NCI-H2196 treated with DMSO at 0.1 percent for 48 hours (cell line): ENCODE results near the gene MACROD2.

Source experiments
- DNase-seq: peaks from one replicate; lab custom pipeline; 2025; ENCODE audit not compliant: unreplicated experiment; lab: John Stamatoyannopoulos, UW

MACROD2 gene

GRCh38 chr20:14401479-14402138 is 406.3 kb downstream of the MACROD2 start:
- no peak for DNase-seq

- DNase-seq = no peak
Observed at GRCh38 chr20:14404515-14404914, 409.2 kb downstream of the MACROD2 start.

- no peak for DNase-seq
Observed at GRCh38 chr20:14406495-14406894, 411.2 kb downstream of the MACROD2 start.

- no peak for DNase-seq
Observed at GRCh38 chr20:14407336-14407735, 412.0 kb downstream of the MACROD2 start.

- DNase-seq = no peak
Observed at GRCh38 chr20:14410869-14411555, 415.7 kb downstream of the MACROD2 start.

- DNase-seq = no peak
Observed at GRCh38 chr20:14412065-14412681, 416.9 kb downstream of the MACROD2 start.

- no peak for DNase-seq
Observed at GRCh38 chr20:14413835-14414234, 418.5 kb downstream of the MACROD2 start.

GRCh38 chr20:14414560-14414959 is 419.2 kb downstream of the MACROD2 start:
- no peak for DNase-seq

GRCh38 chr20:14415467-14415866 is 420.2 kb downstream of the MACROD2 start:
- peak; percentile 14 for DNase-seq

GRCh38 chr20:14418376-14418775 is 423.1 kb downstream of the MACROD2 start:
- DNase-seq = no peak

- no peak for DNase-seq
Observed at GRCh38 chr20:14422892-14423291, 427.6 kb downstream of the MACROD2 start.

- DNase-seq = no peak
Observed at GRCh38 chr20:14431568-14431967, 436.3 kb downstream of the MACROD2 start.

- no peak for DNase-seq
Observed at GRCh38 chr20:14432085-14432484, 436.8 kb downstream of the MACROD2 start.

GRCh38 chr20:14432597-14432996 is 437.3 kb downstream of the MACROD2 start:
- DNase-seq = no peak

- DNase-seq = no peak
Observed at GRCh38 chr20:14434384-14435136, 439.2 kb downstream of the MACROD2 start.

- no peak for DNase-seq
Observed at GRCh38 chr20:14441201-14441600, 445.9 kb downstream of the MACROD2 start.

- no peak for DNase-seq
Observed at GRCh38 chr20:14444106-14444505, 448.8 kb downstream of the MACROD2 start.

- DNase-seq = no peak
Observed at GRCh38 chr20:14445310-14445709, 450.0 kb downstream of the MACROD2 start.

GRCh38 chr20:14445902-14446301 is 450.6 kb downstream of the MACROD2 start:
- DNase-seq = no peak

GRCh38 chr20:14446446-14446845 is 451.1 kb downstream of the MACROD2 start:
- DNase-seq = no peak

GRCh38 chr20:14449323-14449722 is 454.0 kb downstream of the MACROD2 start:
- DNase-seq = no peak

- no peak for DNase-seq
Observed at GRCh38 chr20:14450256-14450655, 454.9 kb downstream of the MACROD2 start.
